HL-60 (cell line): ENCODE measurements around the gene RELT.

Experiments used
- DNase-seq, 2 experiments: peaks; one replicate each; pipeline ENCODE4 v3.0.0-alpha.2; 2010 to 2020; ENCODE audit warnings: low read depth in 1 of 2, low spot score in 1 of 2
- H3K27ac ChIP-seq: fragments of 250-450 bp; sonication (Bioruptor Pico); replicated peaks from 2 replicates; pipeline ENCODE4 v1.5.1; 2020; ENCODE audit warnings: mild to moderate bottlenecking, moderate library complexity
- H3K27me3 ChIP-seq: fragments of 250-450 bp; sonication (Bioruptor Pico); 2 replicates; pipeline ENCODE4 v1.5.1; 2021; ENCODE audit warnings: mild to moderate bottlenecking, moderate library complexity; ENCODE audit not compliant: insufficient read depth, poor library complexity, severe bottlenecking
- H3K4me3 ChIP-seq: replicated peaks from 2 replicates; pipeline ENCODE4 v1.5.1; 2011; ENCODE audit warnings: mild to moderate bottlenecking, control low read depth, low read length; ENCODE audit not compliant: insufficient read depth
- GABPA ChIP-seq: IDR thresholded peaks from 2 replicates; pipeline ENCODE4 v1.6.1; 2012; ENCODE audit warnings: low read depth
- POLR2AphosphoS5 ChIP-seq: IDR thresholded peaks from 2 replicates; pipeline ENCODE4 v1.6.1; 2012; ENCODE audit warnings: low read depth
- SPI1 ChIP-seq: IDR thresholded peaks from 2 replicates; pipeline ENCODE4 v1.6.1; 2012; ENCODE audit warnings: low read depth, mild to moderate bottlenecking, borderline replicate concordance
- TF ChIP-seq, protein P1 (sequence below): IDR thresholded peaks from 2 replicates; pipeline ENCODE4 v1.6.1; 2012; ENCODE audit warnings: low read depth; ENCODE audit not compliant: insufficient replicate concordance
- TF ChIP-seq, protein P2 (sequence below): IDR thresholded peaks from one replicate; pipeline ENCODE4 v1.5.1; 2011; ENCODE audit warnings: low read length, control low read depth, inconsistent platforms; ENCODE audit not compliant: insufficient read depth

Gene RELT

DNA sequence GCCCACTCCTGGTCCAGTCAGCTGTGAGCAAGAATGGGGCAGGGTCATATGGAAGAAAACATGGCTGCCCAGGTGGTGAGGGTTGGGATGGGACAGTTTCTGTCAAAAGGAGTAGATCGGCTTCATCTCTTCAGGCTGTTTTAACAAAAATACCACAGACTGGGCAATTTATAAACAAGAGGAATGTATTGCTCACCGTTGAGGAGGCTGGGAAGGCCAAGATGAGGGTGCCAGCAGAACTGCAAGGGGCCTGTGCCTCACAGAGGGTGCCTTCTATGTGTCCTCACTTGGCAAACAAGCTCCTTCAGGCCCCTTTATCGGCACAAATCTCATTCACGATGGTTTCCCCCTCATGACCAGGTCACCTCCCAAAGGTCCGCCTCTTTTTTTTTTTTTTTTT is 18.1 kb upstream of the RELT start:
- H3K27me3 ChIP-seq = no peaks in the 10 kb centered on the region
- H3K27ac ChIP-seq = no peak overlapping the region

DNA sequence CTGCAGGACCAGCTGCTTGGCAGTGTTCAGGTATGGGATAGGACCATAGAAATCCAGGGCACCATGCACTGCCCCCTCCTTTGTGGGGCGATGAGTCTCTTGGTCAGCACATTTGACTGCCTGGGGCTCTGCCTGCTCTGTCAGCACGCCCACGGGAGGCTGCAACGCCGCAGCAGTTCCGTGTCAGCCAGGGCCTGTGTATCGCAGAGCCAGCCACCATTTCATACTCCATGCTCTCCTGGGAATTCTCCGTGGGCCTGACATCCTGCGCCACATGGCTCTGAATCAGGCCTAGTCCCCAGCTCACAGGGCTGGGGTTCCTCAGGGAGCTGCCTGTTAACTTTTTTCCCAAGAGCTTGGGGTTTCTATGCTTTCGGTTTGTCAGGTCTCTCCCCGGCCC is 16.9 kb upstream of the RELT start:
- Histone ChIP-seq H3K27me3 (no peaks in the 10 kb centered on the region), H3K27ac (no peak overlapping the region), H3K4me3 (no peak overlapping the region)
- TF ChIP-seq, protein P1, sequence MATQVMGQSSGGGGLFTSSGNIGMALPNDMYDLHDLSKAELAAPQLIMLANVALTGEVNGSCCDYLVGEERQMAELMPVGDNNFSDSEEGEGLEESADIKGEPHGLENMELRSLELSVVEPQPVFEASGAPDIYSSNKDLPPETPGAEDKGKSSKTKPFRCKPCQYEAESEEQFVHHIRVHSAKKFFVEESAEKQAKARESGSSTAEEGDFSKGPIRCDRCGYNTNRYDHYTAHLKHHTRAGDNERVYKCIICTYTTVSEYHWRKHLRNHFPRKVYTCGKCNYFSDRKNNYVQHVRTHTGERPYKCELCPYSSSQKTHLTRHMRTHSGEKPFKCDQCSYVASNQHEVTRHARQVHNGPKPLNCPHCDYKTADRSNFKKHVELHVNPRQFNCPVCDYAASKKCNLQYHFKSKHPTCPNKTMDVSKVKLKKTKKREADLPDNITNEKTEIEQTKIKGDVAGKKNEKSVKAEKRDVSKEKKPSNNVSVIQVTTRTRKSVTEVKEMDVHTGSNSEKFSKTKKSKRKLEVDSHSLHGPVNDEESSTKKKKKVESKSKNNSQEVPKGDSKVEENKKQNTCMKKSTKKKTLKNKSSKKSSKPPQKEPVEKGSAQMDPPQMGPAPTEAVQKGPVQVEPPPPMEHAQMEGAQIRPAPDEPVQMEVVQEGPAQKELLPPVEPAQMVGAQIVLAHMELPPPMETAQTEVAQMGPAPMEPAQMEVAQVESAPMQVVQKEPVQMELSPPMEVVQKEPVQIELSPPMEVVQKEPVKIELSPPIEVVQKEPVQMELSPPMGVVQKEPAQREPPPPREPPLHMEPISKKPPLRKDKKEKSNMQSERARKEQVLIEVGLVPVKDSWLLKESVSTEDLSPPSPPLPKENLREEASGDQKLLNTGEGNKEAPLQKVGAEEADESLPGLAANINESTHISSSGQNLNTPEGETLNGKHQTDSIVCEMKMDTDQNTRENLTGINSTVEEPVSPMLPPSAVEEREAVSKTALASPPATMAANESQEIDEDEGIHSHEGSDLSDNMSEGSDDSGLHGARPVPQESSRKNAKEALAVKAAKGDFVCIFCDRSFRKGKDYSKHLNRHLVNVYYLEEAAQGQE = no peak
- TF ChIP-seq GABPA = no peak
- no peak for TF ChIP-seq POLR2AphosphoS5
- TF ChIP-seq SPI1 = no peak
- no peak for DNase-seq

More for the DNA sequence above, 18.1 kb upstream of the RELT start:
- DNase-seq = no peak
- no peak for TF ChIP-seq GABPA
- TF ChIP-seq SPI1 = no peak
- TF ChIP-seq, protein P1 = no peak
- TF ChIP-seq, protein P2, sequence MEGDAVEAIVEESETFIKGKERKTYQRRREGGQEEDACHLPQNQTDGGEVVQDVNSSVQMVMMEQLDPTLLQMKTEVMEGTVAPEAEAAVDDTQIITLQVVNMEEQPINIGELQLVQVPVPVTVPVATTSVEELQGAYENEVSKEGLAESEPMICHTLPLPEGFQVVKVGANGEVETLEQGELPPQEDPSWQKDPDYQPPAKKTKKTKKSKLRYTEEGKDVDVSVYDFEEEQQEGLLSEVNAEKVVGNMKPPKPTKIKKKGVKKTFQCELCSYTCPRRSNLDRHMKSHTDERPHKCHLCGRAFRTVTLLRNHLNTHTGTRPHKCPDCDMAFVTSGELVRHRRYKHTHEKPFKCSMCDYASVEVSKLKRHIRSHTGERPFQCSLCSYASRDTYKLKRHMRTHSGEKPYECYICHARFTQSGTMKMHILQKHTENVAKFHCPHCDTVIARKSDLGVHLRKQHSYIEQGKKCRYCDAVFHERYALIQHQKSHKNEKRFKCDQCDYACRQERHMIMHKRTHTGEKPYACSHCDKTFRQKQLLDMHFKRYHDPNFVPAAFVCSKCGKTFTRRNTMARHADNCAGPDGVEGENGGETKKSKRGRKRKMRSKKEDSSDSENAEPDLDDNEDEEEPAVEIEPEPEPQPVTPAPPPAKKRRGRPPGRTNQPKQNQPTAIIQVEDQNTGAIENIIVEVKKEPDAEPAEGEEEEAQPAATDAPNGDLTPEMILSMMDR = no peak
- no peak for TF ChIP-seq POLR2AphosphoS5
- H3K4me3 ChIP-seq = no peak overlapping the region

DNA sequence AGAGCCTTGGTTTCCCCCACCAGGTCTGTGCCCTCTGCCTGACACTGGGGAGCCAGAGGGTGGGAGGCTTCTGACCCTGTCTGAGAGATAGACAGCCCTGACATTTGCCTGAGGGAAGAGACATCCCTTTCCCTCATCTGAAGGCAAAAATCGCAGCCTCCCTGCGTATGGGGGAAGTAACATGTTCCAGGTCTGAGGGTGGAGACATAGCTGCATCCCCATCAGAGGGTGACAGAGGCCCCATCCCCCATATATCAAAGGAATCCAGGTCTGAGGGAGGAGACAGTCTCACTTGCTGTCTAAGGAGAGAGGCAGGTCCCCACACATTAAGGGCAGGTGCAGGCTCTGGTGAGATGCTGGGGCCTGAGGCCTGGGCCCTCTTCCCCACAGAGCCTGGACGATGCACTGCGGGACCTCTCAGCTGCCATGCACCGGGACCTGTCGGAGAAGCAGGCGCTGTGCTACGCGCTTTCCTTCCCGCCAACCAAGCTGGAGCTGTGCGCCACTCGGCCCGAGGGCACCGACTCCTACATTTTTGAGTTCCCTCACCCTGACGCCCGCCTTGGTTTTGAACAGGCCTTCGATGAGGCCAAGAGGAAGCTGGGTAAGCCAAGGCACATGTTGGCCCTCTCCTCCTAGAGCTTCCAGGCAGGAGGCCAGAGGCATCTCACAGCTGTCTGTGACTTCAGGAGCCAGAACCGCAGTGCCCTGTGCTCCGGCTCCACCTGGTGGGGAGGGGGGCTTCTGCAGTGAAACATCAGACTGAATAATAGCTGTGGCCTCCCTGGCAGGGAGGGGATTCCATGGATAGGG is 16.1 kb upstream of the RELT start:
- no peak for TF ChIP-seq POLR2AphosphoS5
- TF ChIP-seq, protein P2 = peak; percentile 55
- TF ChIP-seq SPI1 = no peak
- TF ChIP-seq, protein P1 = no peak

More for the DNA sequence above, 16.1 kb upstream of the RELT start:
- no peak overlapping the region for H3K27ac ChIP-seq
- H3K27me3 ChIP-seq = no peaks in the 10 kb centered on the region
- DNase-seq = peak in 1 of 2 experiments; percentile 54
- no peak overlapping the region for H3K4me3 ChIP-seq
